CD14-positive monocyte (primary cell): Measurements from ENCODE around the gene IGF1. TPM values are rescaled to one million over a fixed set of nuclear protein-coding genes. Genes with fewer than 3 reads are reported as not detected.

Experiments
- DNase-seq, 3 donors: peaks; one replicate each; pipeline ENCODE4 v3.0.0-alpha.2; 2011 to 2022
- H2AFZ ChIP-seq: 2 replicates; pipeline ENCODE4 v1.6.0; 2012; ENCODE audit warnings: mild to moderate bottlenecking, low read depth, low read length, inconsistent platforms; ENCODE audit not compliant: insufficient read depth, poor library complexity, severe bottlenecking
- H3K27ac ChIP-seq, 2 donors: 1 replicate in 1 of 2; 2 replicates in 1 of 2; pipeline ENCODE4 v1.5.1; 2012 to 2013; ENCODE audit warnings: low read length in 2 of 2, control low read depth in 1 of 2, inconsistent platforms in 1 of 2, low read depth in 1 of 2, mild to moderate bottlenecking in 1 of 2
- H3K27me3 ChIP-seq, 2 donors: one replicate each; pipeline versions ENCODE4 v1.6.0 to v1.6.1; 2011 to 2013; ENCODE audit warnings: low read length in 2 of 2; ENCODE audit not compliant: control insufficient read depth in 2 of 2, insufficient read depth in 2 of 2
- H3K36me3 ChIP-seq, 2 donors: replicated peaks in 1 of 2; 1 replicate in 1 of 2; 2 replicates in 1 of 2; pipeline versions ENCODE4 v1.5.1 to v1.6.1; 2012 to 2013; ENCODE audit warnings: low read length in 2 of 2, control low read depth in 1 of 2, inconsistent platforms in 1 of 2, mild to moderate bottlenecking in 1 of 2; ENCODE audit not compliant: insufficient read depth in 2 of 2, control insufficient read depth in 1 of 2
- H3K4me1 ChIP-seq, 2 donors: 1 replicate in 1 of 2; 2 replicates in 1 of 2; pipeline versions ENCODE4 v1.5.1 to v1.6.1; 2012 to 2013; ENCODE audit warnings: low read length in 2 of 2, control low read depth in 1 of 2, inconsistent platforms in 1 of 2, mild to moderate bottlenecking in 1 of 2, moderate library complexity in 1 of 2; ENCODE audit not compliant: insufficient read depth in 2 of 2, control insufficient read depth in 1 of 2
- H3K4me2 ChIP-seq: replicated peaks from 2 replicates; pipeline ENCODE3; 2012; ENCODE audit warnings: low read length, moderate library complexity, mild to moderate bottlenecking; ENCODE audit not compliant: poor library complexity, severe bottlenecking; ENCODE audit errors: extremely low read depth
- H3K4me3 ChIP-seq, 3 experiments: fragments of 200-600 bp in 1 of 3; sonication (generic) in 1 of 3; replicated peaks in 1 of 3; 1 replicate in 2 of 3; 2 replicates in 1 of 3; pipeline ENCODE4 v1.5.1; 2011 to 2013; ENCODE audit warnings: low read length in 3 of 3, mild to moderate bottlenecking in 3 of 3, control low read depth in 2 of 3, low read depth in 2 of 3, inconsistent platforms in 1 of 3, moderate library complexity in 1 of 3
- H3K79me2 ChIP-seq: 2 replicates; pipeline ENCODE4 v1.6.0; 2012; ENCODE audit warnings: mild to moderate bottlenecking, control low read depth, inconsistent platforms, low read length, moderate library complexity; ENCODE audit not compliant: insufficient read depth
- H3K9ac ChIP-seq: 2 replicates; pipeline ENCODE4 v1.6.0; 2017; ENCODE audit warnings: low read length, mild to moderate bottlenecking; ENCODE audit not compliant: insufficient read depth, poor library complexity, severe bottlenecking
- H3K9me3 ChIP-seq, 2 donors: replicated peaks in 1 of 2; 1 replicate in 1 of 2; 2 replicates in 1 of 2; pipeline versions ENCODE4 v1.5.1 to v1.6.1; 2012 to 2013; ENCODE audit warnings: low read length in 2 of 2, control low read depth in 1 of 2; ENCODE audit not compliant: control insufficient read depth in 1 of 2, insufficient read depth in 1 of 2
- H4K20me1 ChIP-seq: 2 replicates; pipeline ENCODE4 v1.6.0; 2012; ENCODE audit warnings: mild to moderate bottlenecking, low read length, control low read depth, moderate library complexity; ENCODE audit not compliant: insufficient read depth
- H3K27ac Mint-ChIP-seq, 7 donors: one replicate each; pipeline ENCODE4 v1.8.0; 2020; ENCODE audit warnings: mild to moderate bottlenecking in 7 of 7, mixed read lengths in 7 of 7, moderate library complexity in 6 of 7, inconsistent platforms in 2 of 7
- H3K27me3 Mint-ChIP-seq, 3 donors: one replicate each; pipeline ENCODE4 v1.8.0; 2021 to 2022; ENCODE audit warnings: low read depth in 3 of 3, mild to moderate bottlenecking in 3 of 3, mixed read lengths in 3 of 3, moderate library complexity in 3 of 3, inconsistent platforms in 1 of 3
- H3K36me3 Mint-ChIP-seq, 2 donors: one replicate each; pipeline ENCODE4 v1.8.0; 2020; ENCODE audit warnings: mixed read lengths in 2 of 2, inconsistent platforms in 1 of 2, mild to moderate bottlenecking in 1 of 2
- H3K4me1 Mint-ChIP-seq: one replicate; pipeline ENCODE4 v1.8.0; 2020; ENCODE audit warnings: mild to moderate bottlenecking, mixed read lengths
- H3K4me3 Mint-ChIP-seq, 2 donors: one replicate each; pipeline ENCODE4 v1.8.0; 2020; ENCODE audit warnings: mild to moderate bottlenecking in 2 of 2, mixed read lengths in 2 of 2, moderate library complexity in 1 of 2
- H3K9me3 Mint-ChIP-seq, 7 donors: one replicate each; pipeline ENCODE4 v1.8.0; 2020 to 2022; ENCODE audit warnings: mixed read lengths in 7 of 7, mild to moderate bottlenecking in 6 of 7, moderate library complexity in 6 of 7, inconsistent platforms in 2 of 7
- WGBS: methylation state at CpG from one replicate; pipeline ENCODE4 v1.1.5; 2013; ENCODE audit warnings: missing lambda C conversion rate; ENCODE audit not compliant: insufficient coverage; 5-methylcytosine and 5-hydroxymethylcytosine counted together
- intact Hi-C, 2 donors: fragments of 100-400 bp; cut with micrococcal nuclease; formaldehyde crosslinking; loops; one replicate each; pipeline versions ENCODE4 v1.15.0 to v1.15.1; 2023
- polyA plus RNA-seq, 3 donors: library from polyadenylated mRNA; depleted of rRNA in 1 of 3; unstranded in 2 of 3; stranded (reverse) in 1 of 3; fragments of 300-500 nt in 2 of 3; fragments of >200 nt in 1 of 3; fragmentation: Illumina TruSeq in 2 of 3; gene quantifications; 1 replicate in 2 of 3; 2 replicates in 1 of 3; pipeline ENCODE4 v1.2.3, GENCODE V29; 2012 to 2021
- TF ChIP-seq, protein P1 (sequence below): fragments of 200-600 bp; IDR thresholded peaks from one replicate; pipeline ENCODE4 v1.8.0; 2022; ENCODE audit warnings: antibody characterized with exemption, mild to moderate bottlenecking

Gene IGF1
- polyA plus RNA-seq, 3 donors, result not detected

DNA sequence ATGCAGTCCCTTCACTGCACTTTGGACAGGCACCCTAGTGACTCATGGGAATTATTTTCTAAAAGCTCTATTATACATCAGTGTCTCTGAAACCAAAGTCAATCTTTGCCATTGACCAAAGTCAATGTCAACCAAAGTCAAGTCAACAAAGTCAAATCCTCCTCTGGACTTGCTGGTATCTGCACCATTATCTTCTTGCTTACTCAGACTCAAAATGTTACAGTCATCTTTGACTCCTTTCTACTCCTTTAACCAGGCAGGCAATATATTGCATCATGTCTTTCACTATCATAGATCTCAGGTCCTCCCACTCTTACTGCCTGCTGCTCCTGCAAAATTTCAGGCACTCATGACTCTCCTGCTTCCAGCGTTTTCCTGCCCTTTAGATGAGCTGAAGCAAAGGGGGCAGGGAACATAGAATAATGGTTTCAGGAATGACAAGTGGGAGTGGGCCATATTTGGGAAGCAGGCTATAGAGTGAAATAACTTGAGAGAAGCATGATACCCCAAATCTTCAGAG is 39.2 kb downstream of the IGF1 start:
- Histone ChIP-seq H3K4me2 (no peak overlapping the region), H3K27me3 (no peaks in the 10 kb centered on the region), H3K4me3 (no peak overlapping the region), H3K27ac (no peak overlapping the region), H3K9ac (no peak overlapping the region), H3K36me3 (no peaks in the 10 kb centered on the region), H3K4me1 (no peaks in the 10 kb centered on the region), H2AFZ (no peak overlapping the region), H3K79me2 (no peaks in the 10 kb centered on the region), H4K20me1 (no peaks in the 10 kb centered on the region), H3K9me3 (peaks cover 0 to 2% of the 10 kb centered on the region in 2 donors)
- Mint-ChIP-seq H3K9me3 (peaks cover 0 to 13% (median 2%) of the 10 kb centered on the region in 7 donors), H3K36me3 (no peaks in the 10 kb centered on the region), H3K4me3 (no peak overlapping the region), H3K27ac (no peak overlapping the region), H3K27me3 (peaks cover 0 to 7% (median 6%) of the 10 kb centered on the region in 3 donors), H3K4me1 (no peaks in the 10 kb centered on the region)
- intact Hi-C loops, result no loop called here
- 83% methylated on average over 1 of the region's 1 CpG for WGBS
- TF ChIP-seq, protein P1, sequence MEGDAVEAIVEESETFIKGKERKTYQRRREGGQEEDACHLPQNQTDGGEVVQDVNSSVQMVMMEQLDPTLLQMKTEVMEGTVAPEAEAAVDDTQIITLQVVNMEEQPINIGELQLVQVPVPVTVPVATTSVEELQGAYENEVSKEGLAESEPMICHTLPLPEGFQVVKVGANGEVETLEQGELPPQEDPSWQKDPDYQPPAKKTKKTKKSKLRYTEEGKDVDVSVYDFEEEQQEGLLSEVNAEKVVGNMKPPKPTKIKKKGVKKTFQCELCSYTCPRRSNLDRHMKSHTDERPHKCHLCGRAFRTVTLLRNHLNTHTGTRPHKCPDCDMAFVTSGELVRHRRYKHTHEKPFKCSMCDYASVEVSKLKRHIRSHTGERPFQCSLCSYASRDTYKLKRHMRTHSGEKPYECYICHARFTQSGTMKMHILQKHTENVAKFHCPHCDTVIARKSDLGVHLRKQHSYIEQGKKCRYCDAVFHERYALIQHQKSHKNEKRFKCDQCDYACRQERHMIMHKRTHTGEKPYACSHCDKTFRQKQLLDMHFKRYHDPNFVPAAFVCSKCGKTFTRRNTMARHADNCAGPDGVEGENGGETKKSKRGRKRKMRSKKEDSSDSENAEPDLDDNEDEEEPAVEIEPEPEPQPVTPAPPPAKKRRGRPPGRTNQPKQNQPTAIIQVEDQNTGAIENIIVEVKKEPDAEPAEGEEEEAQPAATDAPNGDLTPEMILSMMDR, result no peak
- no peak for DNase-seq

DNA sequence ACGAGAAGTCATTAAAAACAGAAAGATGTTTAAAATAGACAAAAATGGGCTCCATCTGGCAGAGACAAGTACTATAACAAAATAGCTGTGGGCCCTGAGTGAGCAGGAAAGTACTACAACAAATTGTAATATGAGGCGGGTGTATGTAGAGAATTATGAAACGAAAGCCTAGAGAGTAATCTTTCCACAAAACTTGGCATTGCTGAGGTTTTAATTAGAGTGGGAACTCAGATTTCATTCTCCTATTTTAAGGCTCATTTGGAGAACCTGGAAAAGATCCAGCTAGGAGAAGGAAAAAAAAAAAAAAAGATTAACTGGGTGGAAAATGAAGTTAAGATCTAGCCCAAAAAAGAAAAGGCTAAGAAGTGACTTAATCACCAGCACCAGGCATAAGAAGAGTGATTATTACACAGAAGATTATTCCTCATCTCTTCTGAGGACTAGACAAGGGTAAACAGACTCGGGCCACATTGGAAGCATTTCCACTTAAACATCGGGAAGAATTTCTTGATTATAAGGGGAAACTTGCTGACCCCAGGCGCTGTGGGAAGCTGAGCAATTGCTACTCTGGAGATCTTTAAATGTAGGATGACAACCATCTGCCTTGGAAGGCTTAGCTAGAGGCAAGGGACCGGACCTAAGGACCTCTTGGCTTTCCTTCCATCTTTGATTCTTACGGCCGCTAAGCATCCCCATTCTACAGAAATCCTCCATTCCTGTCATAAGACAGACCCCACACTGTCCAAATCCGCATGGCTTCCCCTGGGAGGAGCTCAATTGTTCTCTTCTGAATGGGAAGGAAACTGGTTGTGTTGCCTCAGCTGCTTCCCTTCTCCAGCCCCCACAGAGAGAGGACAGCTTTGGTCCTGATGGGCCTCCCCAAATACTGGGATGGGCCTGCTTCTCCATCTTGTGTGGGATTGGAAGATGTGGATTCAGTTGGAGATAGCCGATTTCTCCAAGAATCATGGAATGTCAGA is 40.6 kb downstream of the IGF1 start:
- Histone ChIP-seq H3K9ac (no peak overlapping the region), H3K9me3 (peaks cover 0 to 2% of the 10 kb centered on the region in 2 donors), H3K36me3 (no peaks in the 10 kb centered on the region), H2AFZ (no peak overlapping the region), H4K20me1 (no peaks in the 10 kb centered on the region), H3K27ac (no peak overlapping the region), H3K4me1 (no peaks in the 10 kb centered on the region), H3K4me3 (no peak overlapping the region), H3K4me2 (no peak overlapping the region), H3K27me3 (no peaks in the 10 kb centered on the region), H3K79me2 (no peaks in the 10 kb centered on the region)
- DNase-seq, result no peak
- intact Hi-C loops, result no loop called here
- 84% methylated on average over 4 of the region's 11 CpGs for WGBS
- H3K27me3 Mint-ChIP-seq, result peaks cover 0 to 7% (median 6%) of the 10 kb centered on the region in 3 donors
- H3K9me3 Mint-ChIP-seq, result peaks cover 0 to 6% (median 0%) of the 10 kb centered on the region in 7 donors
- TF ChIP-seq, protein P1, result no peak
- no peak overlapping the region for H3K4me3 Mint-ChIP-seq
- H3K36me3 Mint-ChIP-seq, result no peaks in the 10 kb centered on the region
- H3K27ac Mint-ChIP-seq, result peak overlapping the region in 1 of 7 donors; percentile 58
- no peaks in the 10 kb centered on the region for H3K4me1 Mint-ChIP-seq
